ENCODE data around the gene KLHDC4.
A peak's percentile ranks its signal among the peaks of the same experiment; 100 is the strongest.
"Not testable (repeated sequence)": the region's sequence is repeated elsewhere in the genome, so short reads cannot be mapped to it uniquely, and the experiment has no call there.

KLHDC4 gene

DNA sequence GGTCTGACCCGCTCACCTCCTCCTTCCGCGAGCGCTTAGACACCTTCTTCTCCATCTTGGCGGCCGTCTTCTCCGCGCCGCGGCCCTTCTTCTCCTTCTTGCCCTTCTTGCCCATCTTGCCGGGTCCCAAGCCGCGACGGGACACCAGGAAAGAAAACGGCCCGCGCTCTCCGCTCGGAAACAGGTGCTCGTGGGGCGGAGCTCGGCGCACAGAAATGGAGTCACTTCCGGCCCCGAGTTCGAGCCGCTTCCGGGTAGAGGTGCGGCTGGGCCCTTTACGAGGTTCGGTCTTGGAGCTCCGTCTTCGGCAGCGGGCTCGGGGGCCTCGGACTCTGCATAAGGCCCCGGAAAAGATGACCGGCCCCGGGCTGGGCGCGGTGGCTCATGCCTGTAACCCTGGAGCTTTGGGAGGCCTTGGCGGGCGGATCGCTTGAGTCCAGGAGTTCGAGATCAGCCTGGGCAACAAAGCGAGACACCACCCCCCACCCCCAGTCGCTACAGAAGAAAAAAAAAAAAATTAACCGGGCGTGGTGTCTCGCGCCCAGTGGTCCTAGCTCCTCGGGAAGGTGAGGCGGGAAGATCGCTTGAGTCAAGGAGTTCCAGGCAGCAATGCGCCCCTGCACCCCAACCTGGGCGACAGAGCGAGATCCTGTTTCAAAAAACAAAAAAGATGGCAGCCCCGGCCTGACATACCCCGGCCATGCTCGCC is at the start of gene KLHDC4:
KLHDC4 (minus strand) TSS at position 211 of the 709 bp plus-strand sequence; CDS start at position 115, 96 bp downstream.
- DNase-seq = peak; percentile 87

DNA sequence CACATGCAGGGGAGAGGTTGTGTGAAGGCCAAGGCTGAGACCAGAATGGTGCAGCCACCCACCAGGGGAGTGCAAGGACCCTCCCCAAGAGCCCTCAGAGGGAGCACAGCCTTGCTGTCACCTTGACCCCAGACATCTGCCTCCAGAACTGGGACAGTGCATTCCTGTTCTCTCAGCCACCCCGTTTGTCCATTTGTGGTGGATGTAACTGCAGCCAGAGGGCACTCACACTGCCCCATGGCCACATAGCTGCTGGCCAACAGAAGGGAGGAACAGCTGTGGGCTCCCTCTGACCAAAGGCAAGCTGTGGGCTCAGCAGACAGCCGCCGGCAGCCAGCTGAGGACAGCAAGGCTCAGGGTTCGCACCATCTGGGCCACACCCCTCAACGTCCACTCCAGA is 49.8 kb upstream of the KLHDC4 start:
- DNase-seq = no peak

DNA sequence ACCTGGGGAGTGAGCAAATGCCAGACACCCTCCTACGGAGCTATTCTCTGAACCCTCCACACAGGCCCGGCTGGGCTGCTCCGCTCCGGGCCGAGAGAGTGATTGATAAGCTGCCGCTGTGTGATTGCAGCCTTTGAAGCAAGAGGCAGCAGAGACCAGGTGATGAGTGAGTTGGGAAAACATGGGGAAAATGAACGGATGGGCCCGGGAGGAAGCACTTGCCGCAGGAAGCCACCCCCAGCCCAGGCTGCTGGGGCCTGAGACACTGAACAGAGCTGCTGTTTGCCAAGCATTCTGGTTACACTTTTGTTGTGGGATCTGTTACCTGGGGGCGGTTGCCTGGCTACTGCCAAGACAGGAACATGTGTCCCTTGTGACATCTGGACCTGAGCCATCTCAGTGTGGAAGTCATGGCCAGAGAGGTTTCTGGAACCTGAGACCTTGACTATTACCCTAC is 46.4 kb upstream of the KLHDC4 start:
- no peak for DNase-seq

DNA sequence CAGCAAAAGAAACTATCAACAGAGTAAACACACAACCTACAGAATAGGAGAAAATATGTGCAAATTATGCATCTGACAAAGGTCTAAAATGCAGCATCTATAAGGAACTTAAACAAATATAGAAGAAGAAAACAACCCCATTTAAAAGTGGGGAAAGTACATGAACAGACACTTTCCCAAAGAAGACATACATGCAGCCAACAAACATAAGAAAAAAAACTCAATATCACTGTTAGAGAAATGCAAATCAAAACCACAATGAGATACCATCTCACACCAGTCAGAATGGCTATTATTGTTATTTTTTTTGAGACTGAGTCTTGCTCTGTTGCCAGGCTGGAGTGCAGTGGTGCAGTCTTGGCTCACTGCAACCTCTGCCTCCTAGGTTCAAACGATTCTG is 45.7 kb upstream of the KLHDC4 start:
- DNase-seq = not testable (repeated sequence)

DNA sequence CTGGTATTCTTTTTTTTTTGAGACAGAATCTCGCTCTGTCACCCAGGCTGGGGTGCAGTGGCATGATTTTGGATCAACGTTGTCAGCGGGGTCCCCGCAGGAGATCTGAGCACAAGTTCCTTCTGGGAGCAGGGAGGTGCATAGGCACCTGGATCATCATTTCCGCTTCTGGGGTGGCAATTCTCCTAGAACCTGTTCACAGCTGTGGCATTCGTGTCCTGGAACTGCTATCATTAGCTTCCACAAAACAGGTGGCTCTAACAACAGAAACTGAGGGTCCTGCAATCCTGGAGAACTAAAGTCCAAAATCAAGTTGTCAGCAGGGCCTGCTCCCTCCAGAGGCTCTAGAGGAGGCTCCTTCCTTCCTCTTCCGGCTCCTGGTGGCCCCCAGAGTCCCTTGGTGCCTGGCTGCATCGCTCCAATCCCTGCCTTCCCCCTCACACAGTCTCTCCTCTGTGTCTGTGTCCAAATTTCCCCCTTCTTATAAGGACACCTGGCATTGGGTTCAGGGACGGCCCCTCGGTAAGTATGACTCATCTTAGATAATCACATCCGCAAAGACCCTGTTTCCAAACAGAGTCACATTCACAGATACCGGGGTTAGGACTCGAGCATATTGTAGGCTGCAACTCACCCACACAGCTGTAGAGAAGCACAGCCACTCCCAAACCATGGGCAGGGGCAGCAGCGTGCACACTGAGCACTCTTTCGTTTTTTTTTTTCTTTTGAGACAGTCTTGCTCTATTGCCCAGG is 43.5 kb upstream of the KLHDC4 start:
- DNase-seq = no peak

DNA sequence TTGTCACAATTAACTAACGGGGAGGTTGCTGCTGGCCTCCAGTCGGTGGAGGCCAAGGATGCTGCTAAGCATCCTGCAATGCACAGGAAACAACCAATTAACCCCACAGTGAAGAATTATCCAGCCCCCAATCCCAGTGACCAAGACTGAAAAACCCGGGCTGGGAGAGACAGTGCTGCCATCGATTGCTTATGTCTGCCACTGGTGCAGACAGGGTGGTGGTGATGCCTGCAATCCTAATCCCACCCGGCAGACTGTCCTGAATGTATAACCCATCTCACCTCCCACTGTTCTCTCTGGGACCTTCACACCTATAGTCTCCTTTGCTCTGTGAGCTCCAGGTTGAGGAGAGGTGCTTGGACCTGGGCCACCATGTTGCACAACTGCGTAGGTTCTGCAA is 42.3 kb upstream of the KLHDC4 start:
- DNase-seq = no peak

DNA sequence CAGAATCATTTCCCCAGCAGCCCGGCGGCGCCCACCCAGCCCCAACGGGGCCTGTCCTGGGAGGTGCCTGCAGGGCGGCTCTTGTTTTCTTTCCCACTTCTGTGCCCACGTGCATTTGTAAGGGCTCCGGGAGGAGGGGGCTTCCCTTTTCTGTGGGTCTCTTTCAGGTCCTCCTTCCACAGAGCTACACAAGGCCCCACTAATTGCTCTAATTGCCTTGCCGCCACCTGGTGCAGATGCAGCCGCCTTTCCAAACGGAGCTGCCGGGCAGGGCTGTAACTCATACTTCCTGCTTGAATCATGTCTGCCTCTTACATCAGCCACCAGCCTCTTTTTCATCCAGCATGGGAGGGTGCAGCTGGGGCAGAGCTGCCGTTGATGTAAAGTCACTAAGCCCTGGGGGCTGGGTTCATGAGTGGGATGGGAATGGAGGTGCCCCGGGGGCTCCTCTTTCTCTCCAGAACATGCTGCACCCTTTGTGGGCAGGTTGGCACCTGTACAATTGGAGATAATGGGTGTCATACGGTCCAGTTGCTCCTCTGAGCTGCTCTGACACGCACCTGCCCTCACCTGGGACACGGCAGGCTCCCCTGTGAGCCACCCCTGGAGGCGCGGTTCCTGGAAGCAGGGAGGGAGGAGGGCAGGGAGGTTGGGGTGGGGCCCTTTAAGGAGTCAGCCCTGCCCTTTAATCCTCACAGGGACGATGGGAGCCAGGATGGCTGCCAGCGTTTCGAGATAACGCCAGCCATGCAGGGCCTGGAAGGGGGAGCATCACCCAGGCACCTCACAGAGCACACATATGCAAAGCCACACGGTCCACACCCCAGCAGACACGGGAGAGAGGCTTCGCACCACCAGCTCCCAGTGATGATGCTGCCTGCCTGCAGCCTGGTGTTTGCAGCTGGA is 41.1 kb upstream of the KLHDC4 start:
- peak; percentile 46 for DNase-seq

DNA sequence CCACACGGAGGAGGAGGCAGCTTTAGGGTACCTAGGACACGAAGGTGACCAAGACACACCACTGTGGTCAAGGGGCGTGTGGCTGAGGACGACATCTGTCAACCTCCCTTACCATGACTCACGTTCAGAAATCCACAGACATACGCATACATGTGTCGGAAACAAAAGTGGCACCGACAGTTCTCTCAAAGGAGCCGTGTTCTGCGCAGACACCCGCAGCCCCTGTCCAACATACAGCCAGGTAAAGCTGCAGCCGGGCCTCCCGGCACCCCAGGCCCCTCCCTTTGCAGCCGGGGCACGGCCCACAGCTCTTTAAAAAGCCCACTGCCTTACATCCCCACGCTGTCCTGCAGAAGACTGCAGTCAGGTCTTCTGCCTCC is 40.5 kb upstream of the KLHDC4 start:
- no peak for DNase-seq

DNA sequence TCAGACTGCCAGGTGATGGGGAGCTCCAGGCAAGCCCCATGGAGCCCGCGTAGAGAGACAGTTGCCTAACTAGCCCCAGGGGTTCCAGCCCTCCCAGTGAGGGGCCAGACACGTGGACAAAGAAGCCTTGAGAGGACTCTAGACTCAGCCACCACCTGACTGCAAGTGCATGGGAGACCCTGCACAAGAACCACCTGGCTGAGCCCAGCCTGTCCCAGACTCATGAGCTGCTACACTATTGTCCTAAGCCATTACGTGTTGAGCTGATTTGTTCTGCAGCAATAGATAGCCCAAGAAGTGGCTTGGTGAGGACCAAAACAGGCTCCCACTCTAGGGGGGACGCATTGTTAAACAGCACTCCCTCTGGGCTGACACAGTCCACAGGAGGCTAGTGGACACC is 37.6 kb upstream of the KLHDC4 start:
- no peak for DNase-seq

DNA sequence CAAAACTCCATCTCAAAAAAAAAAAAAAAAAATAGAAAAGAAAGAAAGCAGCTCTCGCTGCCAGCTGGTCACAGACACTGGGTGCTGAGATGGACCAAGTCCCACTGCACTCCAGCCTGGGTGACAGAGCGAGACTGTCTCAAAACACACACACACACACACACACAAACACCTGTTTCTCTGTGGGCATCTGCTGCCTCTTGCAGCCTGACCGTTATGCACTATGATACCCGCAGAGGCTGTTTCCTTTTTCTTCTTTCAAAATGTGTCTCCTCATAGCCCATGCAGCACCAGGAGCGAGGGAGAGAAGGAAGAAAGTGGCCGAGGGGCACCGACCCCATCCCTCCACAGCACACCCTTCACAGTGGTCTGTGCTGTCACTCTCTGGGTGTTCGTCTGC is 36.9 kb upstream of the KLHDC4 start:
- no peak for DNase-seq

DNA sequence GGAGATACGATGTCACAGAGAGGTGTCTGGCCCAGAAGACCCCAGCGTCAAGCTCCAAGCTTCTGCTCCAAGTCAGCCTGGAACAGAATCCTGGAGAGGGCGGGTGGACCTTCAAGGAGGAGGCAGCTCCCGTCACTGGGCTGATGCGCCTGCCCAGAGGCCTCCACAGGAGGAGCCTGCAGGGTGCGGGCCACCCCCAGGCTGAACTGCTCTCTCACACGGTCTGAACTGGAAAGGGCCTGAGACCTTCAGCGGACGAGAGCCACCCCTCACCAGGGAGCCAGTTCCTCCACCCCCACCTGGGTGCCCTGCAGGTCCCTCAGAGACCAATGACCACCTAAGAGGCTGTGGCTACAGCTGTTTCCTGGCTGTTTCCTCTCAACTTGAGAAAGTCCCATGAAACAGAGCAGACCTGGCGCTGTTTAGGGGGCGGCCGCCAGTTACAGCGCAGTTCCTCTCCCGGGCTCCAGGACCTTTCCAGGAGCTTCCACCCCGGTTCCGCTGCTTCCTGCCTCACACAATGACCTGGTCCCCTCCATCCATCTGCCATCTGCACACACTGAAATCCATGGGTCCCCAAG is 36.0 kb upstream of the KLHDC4 start:
- DNase-seq = no peak

DNA sequence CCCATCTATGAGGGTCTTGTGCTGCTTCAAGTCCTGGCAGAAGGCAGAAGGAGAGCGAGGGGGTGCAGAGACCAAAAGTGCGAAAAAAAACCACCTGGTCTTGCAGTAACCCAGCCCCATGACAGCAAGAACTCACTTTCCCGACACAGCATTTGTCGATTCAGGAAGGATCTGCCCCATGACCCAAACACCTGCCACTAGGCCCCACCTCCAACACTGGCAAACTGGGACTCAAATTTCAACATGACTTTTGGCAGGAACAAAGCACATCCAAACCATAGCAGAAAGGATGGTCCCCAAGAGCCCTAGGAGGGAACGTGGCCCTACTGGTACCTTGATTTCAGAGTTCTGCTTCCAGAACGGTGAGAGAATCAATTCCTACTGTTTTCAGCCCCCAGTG is 34.7 kb upstream of the KLHDC4 start:
- no peak for DNase-seq

DNA sequence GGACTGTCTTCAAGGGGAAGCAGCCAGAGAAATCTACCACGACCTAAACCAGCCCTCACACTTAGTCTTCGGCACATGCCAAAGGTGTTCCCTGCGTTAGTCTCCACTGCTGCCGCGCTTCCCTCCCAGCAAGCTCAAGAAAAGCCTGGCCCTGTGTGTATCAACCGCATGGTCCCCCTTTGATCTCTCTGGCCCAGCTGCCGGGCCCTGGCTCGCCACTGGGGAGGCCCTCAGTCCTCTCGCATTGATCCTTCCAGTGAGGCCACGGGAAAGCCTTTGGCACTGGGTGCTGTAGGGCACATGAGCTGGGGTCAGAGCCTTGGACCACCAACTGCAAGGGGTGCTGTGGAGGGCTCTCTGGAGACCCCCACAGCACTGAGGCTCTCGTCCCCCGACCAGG is 29.6 kb upstream of the KLHDC4 start:
- no peak for DNase-seq

DNA sequence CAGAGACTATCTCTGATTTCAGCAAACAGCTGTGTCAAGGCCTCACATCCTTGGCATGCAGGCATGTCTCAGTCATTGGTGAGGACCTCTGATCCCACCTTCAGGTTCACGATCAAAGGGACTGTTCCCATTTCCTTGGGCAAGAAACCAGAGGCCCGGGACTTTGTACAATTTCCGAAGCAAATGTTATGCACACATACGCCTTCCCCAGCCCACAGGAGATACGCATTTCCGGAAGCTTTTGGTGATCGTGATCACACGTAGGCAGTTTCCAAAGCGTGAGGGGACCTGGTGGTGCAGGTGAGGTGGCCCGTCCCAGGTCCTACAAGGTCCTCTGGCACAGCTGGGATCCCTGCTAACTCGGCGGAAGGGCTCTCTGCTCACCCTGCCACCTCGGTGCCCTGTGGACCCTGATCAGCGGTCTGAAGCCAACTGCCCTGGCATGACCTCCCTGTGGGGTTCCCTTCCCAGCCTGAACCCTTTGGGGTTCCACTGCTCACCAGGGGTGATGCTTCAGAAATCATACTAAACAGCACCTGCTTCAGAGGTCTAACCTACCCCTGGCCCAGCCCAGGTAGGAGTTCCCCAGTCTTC is 28.8 kb upstream of the KLHDC4 start:
- DNase-seq = no peak

DNA sequence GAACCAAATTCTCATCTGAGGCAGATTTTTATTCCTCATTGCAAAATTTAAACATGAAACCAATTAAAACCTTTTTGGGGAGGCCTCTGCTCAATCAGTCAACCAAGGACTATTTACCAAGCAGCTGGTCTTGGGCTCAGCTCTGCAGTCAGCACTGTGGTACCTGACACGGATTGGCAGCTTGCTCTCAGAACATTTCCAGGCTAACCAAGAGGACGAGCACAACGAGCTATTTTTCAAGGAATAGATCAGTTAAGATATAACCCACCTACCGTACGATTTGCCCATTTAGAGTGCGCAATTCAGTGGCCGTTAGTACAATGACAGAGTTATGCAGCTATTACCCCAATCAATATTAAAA is 26.4 kb upstream of the KLHDC4 start:
- no peak for DNase-seq

DNA sequence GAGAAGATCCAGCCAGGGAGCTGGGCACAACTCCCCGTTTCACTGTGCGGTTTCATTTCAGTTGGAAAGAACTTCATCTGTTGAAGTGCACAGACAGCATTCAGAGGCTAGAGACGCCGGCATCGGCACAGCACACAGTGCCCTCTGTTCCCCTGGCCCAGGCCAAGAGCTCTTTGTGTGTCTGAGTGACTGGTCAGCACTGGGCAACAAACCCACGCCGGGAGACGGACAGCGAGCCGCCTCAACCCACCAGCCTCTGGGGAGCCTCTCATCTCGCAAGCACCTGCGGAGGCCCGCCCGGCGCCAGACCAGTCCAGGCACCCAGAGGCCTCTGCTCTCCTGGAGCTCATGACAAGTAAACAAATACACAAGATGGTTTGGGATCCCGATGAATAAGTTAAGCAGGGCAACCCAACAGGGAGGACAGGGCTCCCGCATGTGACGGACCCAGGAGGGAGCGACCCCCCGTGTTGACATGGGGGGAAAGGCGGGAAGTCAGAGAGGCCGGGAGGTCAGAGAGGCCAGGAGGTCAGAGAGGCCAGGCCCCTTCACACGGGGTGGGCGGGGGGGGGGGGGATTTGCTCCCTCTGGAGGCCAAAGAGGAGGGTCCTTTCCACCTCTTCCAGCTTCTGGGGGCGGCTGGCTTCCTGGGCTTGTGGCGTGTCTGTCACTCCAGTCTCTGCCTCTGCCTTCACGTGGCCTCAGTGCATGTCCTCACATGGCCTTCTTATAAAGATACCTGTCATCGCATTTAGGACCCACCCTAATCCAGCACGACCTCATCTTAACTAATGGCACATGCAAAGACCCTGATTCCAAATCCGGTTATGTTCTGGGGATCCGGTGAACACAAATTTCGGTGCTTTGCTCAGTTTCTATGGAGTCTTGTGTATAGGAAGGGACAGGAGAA is 25.8 kb upstream of the KLHDC4 start:
- DNase-seq = no peak

DNA sequence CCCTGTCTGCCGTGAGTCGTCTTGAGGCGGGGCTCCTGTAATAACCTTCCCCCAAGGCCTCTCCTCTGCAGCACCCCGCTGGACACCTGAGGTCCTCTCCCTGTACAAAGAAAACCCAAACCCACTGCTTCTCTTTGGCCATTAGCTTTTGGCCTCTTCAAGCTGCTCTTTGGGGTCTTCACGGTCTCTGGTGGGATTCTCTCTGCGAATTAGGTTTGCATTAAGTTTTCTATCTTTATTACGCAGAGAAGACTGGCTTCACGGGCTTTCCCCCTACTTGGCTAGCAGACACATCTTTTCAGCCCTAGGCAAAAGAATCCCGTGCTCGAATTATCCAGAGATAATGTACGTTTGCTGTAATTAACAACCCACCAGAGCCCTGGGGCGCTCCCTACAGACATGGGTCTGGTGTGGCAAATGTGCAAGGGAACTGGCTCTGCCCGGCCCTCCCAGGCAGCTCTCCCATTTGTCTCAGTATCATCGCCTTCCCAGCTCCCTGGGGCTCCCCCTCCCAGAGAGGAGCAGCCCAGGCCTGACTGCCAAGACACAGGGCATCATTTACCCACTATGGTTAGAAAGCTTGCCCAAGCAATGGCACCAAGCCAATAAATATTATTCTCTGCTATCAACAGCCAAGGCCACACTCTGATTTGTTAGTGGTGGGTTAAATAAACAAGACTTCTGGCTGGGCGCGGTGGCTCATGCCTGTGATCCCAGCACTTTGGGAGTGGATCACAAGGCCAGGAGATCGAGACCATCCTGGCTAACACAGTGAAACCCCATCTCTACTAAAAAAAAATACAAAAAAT is 24.7 kb upstream of the KLHDC4 start:
- DNase-seq = no peak

DNA sequence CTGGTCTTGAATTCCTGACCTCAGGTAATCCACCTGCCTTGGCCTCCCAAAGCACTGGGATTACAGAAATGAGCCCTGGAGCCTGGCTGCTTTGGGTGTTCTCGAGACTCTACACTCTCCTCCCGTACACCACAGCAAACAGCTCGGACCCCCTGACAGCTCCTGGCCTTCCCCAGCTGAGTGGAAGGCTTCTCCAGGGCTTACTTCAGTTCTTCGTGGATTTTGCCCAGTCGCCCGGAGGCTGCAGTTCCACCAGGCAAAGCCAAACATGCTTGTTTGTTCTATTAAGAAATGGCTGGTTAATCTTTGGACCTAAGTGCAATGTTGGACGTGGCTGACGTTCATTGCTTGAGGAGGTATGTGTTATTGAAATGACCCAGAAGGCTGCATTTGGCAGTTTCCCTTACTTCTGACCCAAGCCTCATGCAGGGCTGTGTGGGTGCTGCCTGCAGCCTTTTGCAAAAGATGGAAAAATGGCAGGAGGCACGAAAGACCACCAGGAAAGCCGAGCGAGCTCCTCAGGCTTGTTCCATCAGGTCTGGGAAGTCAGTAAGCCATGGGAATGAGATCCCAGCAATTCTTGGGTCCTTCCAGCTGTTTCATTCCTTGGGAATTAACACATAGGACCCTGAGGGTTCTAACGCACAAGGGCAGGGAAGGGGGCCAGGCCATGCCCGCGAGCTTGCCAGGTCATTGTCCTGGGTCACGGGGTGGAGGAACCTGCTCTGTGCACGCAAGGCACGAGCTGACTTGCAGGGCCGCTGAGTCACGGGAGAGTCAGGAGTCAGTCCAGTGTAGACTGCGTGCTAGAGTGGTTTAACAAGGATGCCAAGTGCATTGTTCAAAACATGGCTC is 23.9 kb upstream of the KLHDC4 start:
- DNase-seq = no peak

DNA sequence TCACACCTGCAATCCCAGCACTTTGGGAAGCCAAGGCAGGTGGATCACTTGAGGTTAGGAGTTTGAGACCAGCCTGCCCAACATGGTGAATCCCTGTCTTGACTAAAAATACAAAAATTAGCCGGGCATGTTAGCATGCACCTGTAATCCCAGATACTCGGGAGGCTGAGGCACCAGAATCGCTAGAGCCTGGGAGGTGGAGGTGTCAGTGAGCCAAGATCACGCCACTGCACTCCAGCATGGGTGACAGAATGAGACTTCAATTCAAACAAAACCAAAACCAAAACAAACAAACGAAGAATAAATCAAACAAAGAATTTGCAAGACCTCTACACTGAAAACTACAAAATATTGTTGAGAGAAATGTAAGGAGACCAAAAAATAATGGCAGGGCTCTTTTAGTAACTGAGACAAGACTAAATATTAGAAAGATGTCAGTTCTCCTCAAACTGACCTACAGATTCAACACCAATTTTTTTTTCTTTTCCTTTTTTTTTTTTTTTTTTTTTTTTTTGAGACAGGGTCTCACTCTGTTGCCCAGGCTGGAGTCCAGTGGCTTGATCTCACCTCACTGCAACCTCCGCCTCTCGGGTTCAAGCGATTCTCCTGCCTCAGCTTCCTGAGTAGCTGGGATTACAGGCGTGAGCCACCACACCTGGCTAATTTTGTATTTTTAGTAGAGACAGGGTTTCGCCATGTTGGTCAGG is 23.1 kb upstream of the KLHDC4 start:
- DNase-seq = not testable (repeated sequence)

Measured in activated gamma-delta T cell treated with Interleukin-2 at 50 U/mL for 16 hours (primary cell).